ENCODE measurements around the gene TULP4. TPM values are rescaled to one million over a fixed set of nuclear protein-coding genes. Genes with fewer than 3 reads are reported as not detected.
"Not testable (repeated sequence)": the region's sequence is repeated elsewhere in the genome, so short reads cannot be mapped to it uniquely, and the experiment has no call there.

The TULP4 gene
- total and polyA plus RNA-seq, 2 donors = 5.9 to 57.1 TPM

GRCh38 chr6:158514176-158514575, 201.9 kb downstream of the TULP4 start:
- WGBS = 17% methylated on average over 4 of the region's 4 CpGs
- Histone ChIP-seq H3K27ac (ENCODE audit: low read depth in 1 of 2, low read length in 1 of 2) (peak overlapping the region in 1 of 2 donors; percentile 56), H3K4me3 (ENCODE audit: low read length in 2 of 2) (no peak overlapping the region), H3K4me1 (ENCODE audit: control insufficient read depth in 2 of 2, insufficient read depth in 2 of 2, low read length in 2 of 2) (peaks cover 9 to 44% of the 10 kb centered on the region in 2 donors), H3K9me3 (ENCODE audit: control insufficient read depth in 2 of 2, insufficient read depth in 1 of 2, low read length in 1 of 2) (no peaks in the 10 kb centered on the region), H3K27me3 (ENCODE audit: control insufficient read depth in 2 of 2, insufficient read depth in 1 of 2, low read length in 1 of 2) (peaks cover 2 to 22% of the 10 kb centered on the region in 2 donors), H3K36me3 (ENCODE audit: control insufficient read depth in 2 of 2, insufficient read depth in 2 of 2, low read length in 1 of 2) (peaks cover 0 to 2% of the 10 kb centered on the region in 2 donors)
- DNase-seq (ENCODE audit: low read depth in 6 of 9, low spot score in 9 of 9) = peak in 6 of 9 donors; percentile 18 to 71 (median 36)

DNA sequence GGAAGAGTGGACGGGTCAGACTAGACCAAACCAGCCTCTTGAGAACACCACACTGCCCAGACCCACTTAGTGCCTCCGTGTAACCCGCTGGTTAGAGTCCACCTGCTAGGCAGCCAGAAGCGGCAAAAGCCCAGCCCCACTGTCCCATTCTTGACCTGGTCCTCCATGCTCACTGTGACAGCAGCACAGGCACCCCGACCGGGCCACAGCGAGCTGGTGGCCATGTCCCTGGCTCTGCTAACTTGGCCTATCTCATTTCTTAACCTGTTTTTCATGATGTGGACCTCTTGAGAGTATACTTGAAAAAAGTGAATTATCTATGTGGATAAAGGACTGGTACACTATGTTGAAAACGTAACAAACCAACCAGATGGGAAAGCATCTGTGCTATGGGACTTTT, 202.7 kb downstream of the TULP4 start:
- Histone ChIP-seq H3K4me1 (ENCODE audit: control insufficient read depth in 2 of 2, insufficient read depth in 2 of 2, low read length in 2 of 2) (peaks cover 9 to 44% of the 10 kb centered on the region in 2 donors), H3K27me3 (ENCODE audit: control insufficient read depth in 2 of 2, insufficient read depth in 1 of 2, low read length in 1 of 2) (peaks cover 2 to 30% of the 10 kb centered on the region in 2 donors), H3K4me3 (ENCODE audit: low read length in 2 of 2) (no peak overlapping the region), H3K36me3 (ENCODE audit: control insufficient read depth in 2 of 2, insufficient read depth in 2 of 2, low read length in 1 of 2) (peaks cover 0 to 2% of the 10 kb centered on the region in 2 donors), H3K9me3 (ENCODE audit: control insufficient read depth in 2 of 2, insufficient read depth in 1 of 2, low read length in 1 of 2) (no peaks in the 10 kb centered on the region), H3K27ac (ENCODE audit: low read depth in 1 of 2, low read length in 1 of 2) (no peak overlapping the region)
- DNase-seq (ENCODE audit: low read depth in 6 of 9, low spot score in 9 of 9) = no peak
- 99% methylated on average over 8 of the region's 8 CpGs for WGBS

DNA sequence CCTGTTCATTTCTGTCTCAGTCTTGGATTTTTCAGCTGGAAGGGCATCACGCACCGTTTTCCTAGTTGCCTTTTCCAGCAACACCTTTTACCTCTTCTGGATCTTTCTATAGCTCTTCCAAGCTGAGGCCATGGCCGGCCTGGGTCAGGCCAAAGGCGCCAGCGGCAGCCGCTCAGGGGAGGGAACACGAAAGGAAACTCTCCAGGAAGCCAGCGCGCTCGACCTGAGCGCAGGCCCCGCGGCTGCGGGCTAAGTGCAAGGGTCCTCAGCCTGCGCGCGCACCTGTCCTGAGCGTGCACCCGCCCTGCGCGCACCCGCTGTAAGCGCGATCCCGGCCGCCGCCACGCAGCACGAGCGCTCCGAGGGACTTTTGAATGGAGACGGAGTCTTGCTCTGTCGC, 203.8 kb downstream of the TULP4 start:
- peak in 4 of 9 donors; percentile 21 to 53 (median 30) for DNase-seq (ENCODE audit: low read depth in 6 of 9, low spot score in 9 of 9)
- Histone ChIP-seq H3K27ac (ENCODE audit: low read depth in 1 of 2, low read length in 1 of 2) (no peak overlapping the region), H3K4me1 (ENCODE audit: control insufficient read depth in 2 of 2, insufficient read depth in 2 of 2, low read length in 2 of 2) (peaks cover 9 to 44% of the 10 kb centered on the region in 2 donors), H3K4me3 (ENCODE audit: low read length in 2 of 2) (no peak overlapping the region), H3K36me3 (ENCODE audit: control insufficient read depth in 2 of 2, insufficient read depth in 2 of 2, low read length in 1 of 2) (no peaks in the 10 kb centered on the region), H3K9me3 (ENCODE audit: control insufficient read depth in 2 of 2, insufficient read depth in 1 of 2, low read length in 1 of 2) (no peaks in the 10 kb centered on the region), H3K27me3 (ENCODE audit: control insufficient read depth in 2 of 2, insufficient read depth in 1 of 2, low read length in 1 of 2) (peaks cover 2 to 31% of the 10 kb centered on the region in 2 donors)
- 35% methylated on average over 33 of the region's 33 CpGs for WGBS

- Histone ChIP-seq H3K27me3 (ENCODE audit: control insufficient read depth in 2 of 2, insufficient read depth in 1 of 2, low read length in 1 of 2) (peaks cover 2 to 31% of the 10 kb centered on the region in 2 donors), H3K4me1 (ENCODE audit: control insufficient read depth in 2 of 2, insufficient read depth in 2 of 2, low read length in 2 of 2) (peaks cover 9 to 44% of the 10 kb centered on the region in 2 donors), H3K36me3 (ENCODE audit: control insufficient read depth in 2 of 2, insufficient read depth in 2 of 2, low read length in 1 of 2) (no peaks in the 10 kb centered on the region), H3K9me3 (ENCODE audit: control insufficient read depth in 2 of 2, insufficient read depth in 1 of 2, low read length in 1 of 2) (no peaks in the 10 kb centered on the region), H3K27ac (ENCODE audit: low read depth in 1 of 2, low read length in 1 of 2) (no peak overlapping the region), H3K4me3 (ENCODE audit: low read length in 2 of 2) (no peak overlapping the region)
- no peak for DNase-seq (ENCODE audit: low read depth in 6 of 9, low spot score in 9 of 9)
- WGBS = 95% methylated on average over 8 of the region's 8 CpGs
Measured at GRCh38 chr6:158517038-158517437, 204.8 kb downstream of the TULP4 start.

DNA sequence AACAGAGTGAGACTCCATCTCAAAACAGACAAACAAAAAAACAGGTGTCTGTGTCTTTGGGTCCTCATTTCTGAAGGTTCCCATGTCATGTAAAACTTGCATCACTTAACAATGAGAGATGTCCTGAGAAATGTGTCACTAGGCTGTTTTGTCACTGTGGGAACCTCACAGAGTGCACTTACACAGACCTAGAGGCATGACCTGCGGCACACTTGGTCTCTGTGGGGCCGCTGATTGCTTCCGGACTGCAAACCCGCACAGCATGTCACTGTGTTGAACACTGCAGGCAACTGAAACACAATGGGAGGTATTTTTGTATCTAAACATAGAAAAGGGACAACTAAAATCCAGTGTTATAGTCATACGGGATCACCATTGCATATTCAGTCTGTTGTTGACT, 205.3 kb downstream of the TULP4 start:
- peaks cover 2 to 31% of the 10 kb centered on the region in 2 donors for H3K27me3 ChIP-seq (ENCODE audit: control insufficient read depth in 2 of 2, insufficient read depth in 1 of 2, low read length in 1 of 2)
- no peak for DNase-seq (ENCODE audit: low read depth in 6 of 9, low spot score in 9 of 9)
- H3K27ac ChIP-seq (ENCODE audit: low read depth in 1 of 2, low read length in 1 of 2) = no peak overlapping the region
- H3K36me3 ChIP-seq (ENCODE audit: control insufficient read depth in 2 of 2, insufficient read depth in 2 of 2, low read length in 1 of 2) = no peaks in the 10 kb centered on the region
- no peaks in the 10 kb centered on the region for H3K9me3 ChIP-seq (ENCODE audit: control insufficient read depth in 2 of 2, insufficient read depth in 1 of 2, low read length in 1 of 2)
- 71% methylated on average over 5 of the region's 5 CpGs for WGBS
- H3K4me1 ChIP-seq (ENCODE audit: control insufficient read depth in 2 of 2, insufficient read depth in 2 of 2, low read length in 2 of 2) = peaks cover 9 to 44% of the 10 kb centered on the region in 2 donors
- no peak overlapping the region for H3K4me3 ChIP-seq (ENCODE audit: low read length in 2 of 2)

- peak in 8 of 9 donors; percentile 44 to 87 (median 56) for DNase-seq (ENCODE audit: low read depth in 6 of 9, low spot score in 9 of 9)
- H3K4me3 ChIP-seq (ENCODE audit: low read length in 2 of 2) = peak overlapping the region; percentile 29 to 41
- no peaks in the 10 kb centered on the region for H3K9me3 ChIP-seq (ENCODE audit: control insufficient read depth in 2 of 2, insufficient read depth in 1 of 2, low read length in 1 of 2)
- no peak overlapping the region for H3K27ac ChIP-seq (ENCODE audit: low read depth in 1 of 2, low read length in 1 of 2)
- H3K36me3 ChIP-seq (ENCODE audit: control insufficient read depth in 2 of 2, insufficient read depth in 2 of 2, low read length in 1 of 2) = no peaks in the 10 kb centered on the region
- H3K4me1 ChIP-seq (ENCODE audit: control insufficient read depth in 2 of 2, insufficient read depth in 2 of 2, low read length in 2 of 2) = peaks cover 9 to 44% of the 10 kb centered on the region in 2 donors
- WGBS = 11% methylated on average over 18 of the region's 18 CpGs
- H3K27me3 ChIP-seq (ENCODE audit: control insufficient read depth in 2 of 2, insufficient read depth in 1 of 2, low read length in 1 of 2) = peaks cover 2 to 31% of the 10 kb centered on the region in 2 donors
Measured at GRCh38 chr6:158518191-158519127, 206.2 kb downstream of the TULP4 start.

DNA sequence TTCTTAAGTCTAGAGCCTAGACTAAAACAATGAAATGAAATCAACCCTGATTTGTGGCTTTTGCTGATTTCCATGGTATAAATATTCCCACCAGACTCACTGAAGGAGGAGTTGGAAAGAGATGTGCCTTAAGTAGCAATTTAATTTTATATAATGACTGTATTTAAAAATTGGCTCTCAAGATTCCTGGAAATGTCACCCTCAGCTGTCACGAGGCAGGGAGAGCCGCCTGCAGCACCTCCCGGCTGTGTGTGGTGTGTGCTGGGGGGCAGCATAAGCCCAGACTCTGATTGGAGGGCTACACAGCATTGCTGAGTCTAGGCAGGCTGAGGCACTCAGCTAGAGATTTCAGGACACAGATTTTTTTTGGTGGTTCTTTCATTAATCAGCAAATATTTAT, 207.0 kb downstream of the TULP4 start:
- no peaks in the 10 kb centered on the region for H3K36me3 ChIP-seq (ENCODE audit: control insufficient read depth in 2 of 2, insufficient read depth in 2 of 2, low read length in 1 of 2)
- H3K9me3 ChIP-seq (ENCODE audit: control insufficient read depth in 2 of 2, insufficient read depth in 1 of 2, low read length in 1 of 2) = no peaks in the 10 kb centered on the region
- DNase-seq (ENCODE audit: low read depth in 6 of 9, low spot score in 9 of 9) = no peak
- 80% methylated on average over 3 of the region's 3 CpGs for WGBS
- H3K4me1 ChIP-seq (ENCODE audit: control insufficient read depth in 2 of 2, insufficient read depth in 2 of 2, low read length in 2 of 2) = peaks cover 8 to 35% of the 10 kb centered on the region in 2 donors
- H3K27me3 ChIP-seq (ENCODE audit: control insufficient read depth in 2 of 2, insufficient read depth in 1 of 2, low read length in 1 of 2) = peaks cover 2 to 37% of the 10 kb centered on the region in 2 donors
- H3K4me3 ChIP-seq (ENCODE audit: low read length in 2 of 2) = no peak overlapping the region
- no peak overlapping the region for H3K27ac ChIP-seq (ENCODE audit: low read depth in 1 of 2, low read length in 1 of 2)

GRCh38 chr6:158519761-158520160, 207.5 kb downstream of the TULP4 start:
- H3K4me3 ChIP-seq (ENCODE audit: low read length in 2 of 2) = no peak overlapping the region
- WGBS = 95% methylated on average over 4 of the region's 4 CpGs
- no peaks in the 10 kb centered on the region for H3K9me3 ChIP-seq (ENCODE audit: control insufficient read depth in 2 of 2, insufficient read depth in 1 of 2, low read length in 1 of 2)
- no peak for DNase-seq (ENCODE audit: low read depth in 6 of 9, low spot score in 9 of 9)
- H3K27me3 ChIP-seq (ENCODE audit: control insufficient read depth in 2 of 2, insufficient read depth in 1 of 2, low read length in 1 of 2) = peaks cover 2 to 39% of the 10 kb centered on the region in 2 donors
- H3K4me1 ChIP-seq (ENCODE audit: control insufficient read depth in 2 of 2, insufficient read depth in 2 of 2, low read length in 2 of 2) = peaks cover 4 to 31% of the 10 kb centered on the region in 2 donors
- no peaks in the 10 kb centered on the region for H3K36me3 ChIP-seq (ENCODE audit: control insufficient read depth in 2 of 2, insufficient read depth in 2 of 2, low read length in 1 of 2)
- no peak overlapping the region for H3K27ac ChIP-seq (ENCODE audit: low read depth in 1 of 2, low read length in 1 of 2)

DNA sequence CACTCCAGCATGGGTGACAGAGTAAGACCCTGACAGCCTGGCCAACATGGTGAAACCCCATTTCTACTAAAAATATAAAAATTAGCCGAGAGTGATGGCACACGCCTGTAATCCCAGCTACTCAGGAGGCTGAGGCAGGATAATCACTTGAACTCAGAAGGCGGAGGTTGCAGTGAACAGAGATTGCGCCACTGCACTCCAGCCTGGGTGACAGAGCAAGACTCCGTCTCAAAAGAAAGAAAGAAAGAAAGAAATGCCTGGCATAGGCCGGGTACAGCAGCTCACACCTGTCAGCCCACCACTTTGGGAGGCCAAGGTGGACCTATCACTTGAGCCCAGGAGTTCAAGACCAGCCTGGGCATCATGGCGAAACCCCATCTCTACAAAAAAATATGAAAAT, 208.7 kb downstream of the TULP4 start:
- not testable (repeated sequence) for H3K4me3 ChIP-seq (ENCODE audit: low read length in 2 of 2); H3K36me3 ChIP-seq (ENCODE audit: control insufficient read depth in 2 of 2, insufficient read depth in 2 of 2, low read length in 1 of 2); DNase-seq (ENCODE audit: low read depth in 6 of 9, low spot score in 9 of 9); H3K27ac ChIP-seq (ENCODE audit: low read depth in 1 of 2, low read length in 1 of 2); H3K9me3 ChIP-seq (ENCODE audit: control insufficient read depth in 2 of 2, insufficient read depth in 1 of 2, low read length in 1 of 2)
- whole genome bisulfite sequencing = 97% methylated on average over 7 of the region's 7 CpGs
- Histone ChIP-seq H3K27me3 (ENCODE audit: control insufficient read depth in 2 of 2, insufficient read depth in 1 of 2, low read length in 1 of 2) (peaks cover 2 to 38% of the 10 kb centered on the region in 2 donors), H3K4me1 (ENCODE audit: control insufficient read depth in 2 of 2, insufficient read depth in 2 of 2, low read length in 2 of 2) (peaks cover 3 to 24% of the 10 kb centered on the region in 2 donors)

Measured in thymus (tissue), 11 donors.